ENCODE results near the gene CHKA. TPM values are rescaled to one million over a fixed set of nuclear protein-coding genes. Genes with fewer than 3 reads are reported as not detected.

The CHKA gene
- total and polyA plus RNA-seq, 2 experiments from 2014 or later = 37.1 to 94.4 TPM

GRCh38 chr11:68016904-68017817, 104.0 kb downstream of the CHKA start:
- no peak for ATAC-seq

More at GRCh38 chr11:68016904-68017817, 104.0 kb downstream of the CHKA start:
- H3K4me1 ChIP-seq (ENCODE audit: insufficient read depth) = no peaks in the 10 kb centered on the region
- TF ChIP-seq EZH2 (IDR thresholded peaks at IDR 0.05; ENCODE audit: low read depth, unreplicated experiment) (no peak), STAT1 (IDR thresholded peaks at IDR 0.05; ENCODE audit: unreplicated experiment) (no peak), CTCF (conservative IDR thresholded peaks at IDR 0.05; ENCODE audit: low read depth in 2 of 2) (no peak)
- TF ChIP-seq, protein P1, sequence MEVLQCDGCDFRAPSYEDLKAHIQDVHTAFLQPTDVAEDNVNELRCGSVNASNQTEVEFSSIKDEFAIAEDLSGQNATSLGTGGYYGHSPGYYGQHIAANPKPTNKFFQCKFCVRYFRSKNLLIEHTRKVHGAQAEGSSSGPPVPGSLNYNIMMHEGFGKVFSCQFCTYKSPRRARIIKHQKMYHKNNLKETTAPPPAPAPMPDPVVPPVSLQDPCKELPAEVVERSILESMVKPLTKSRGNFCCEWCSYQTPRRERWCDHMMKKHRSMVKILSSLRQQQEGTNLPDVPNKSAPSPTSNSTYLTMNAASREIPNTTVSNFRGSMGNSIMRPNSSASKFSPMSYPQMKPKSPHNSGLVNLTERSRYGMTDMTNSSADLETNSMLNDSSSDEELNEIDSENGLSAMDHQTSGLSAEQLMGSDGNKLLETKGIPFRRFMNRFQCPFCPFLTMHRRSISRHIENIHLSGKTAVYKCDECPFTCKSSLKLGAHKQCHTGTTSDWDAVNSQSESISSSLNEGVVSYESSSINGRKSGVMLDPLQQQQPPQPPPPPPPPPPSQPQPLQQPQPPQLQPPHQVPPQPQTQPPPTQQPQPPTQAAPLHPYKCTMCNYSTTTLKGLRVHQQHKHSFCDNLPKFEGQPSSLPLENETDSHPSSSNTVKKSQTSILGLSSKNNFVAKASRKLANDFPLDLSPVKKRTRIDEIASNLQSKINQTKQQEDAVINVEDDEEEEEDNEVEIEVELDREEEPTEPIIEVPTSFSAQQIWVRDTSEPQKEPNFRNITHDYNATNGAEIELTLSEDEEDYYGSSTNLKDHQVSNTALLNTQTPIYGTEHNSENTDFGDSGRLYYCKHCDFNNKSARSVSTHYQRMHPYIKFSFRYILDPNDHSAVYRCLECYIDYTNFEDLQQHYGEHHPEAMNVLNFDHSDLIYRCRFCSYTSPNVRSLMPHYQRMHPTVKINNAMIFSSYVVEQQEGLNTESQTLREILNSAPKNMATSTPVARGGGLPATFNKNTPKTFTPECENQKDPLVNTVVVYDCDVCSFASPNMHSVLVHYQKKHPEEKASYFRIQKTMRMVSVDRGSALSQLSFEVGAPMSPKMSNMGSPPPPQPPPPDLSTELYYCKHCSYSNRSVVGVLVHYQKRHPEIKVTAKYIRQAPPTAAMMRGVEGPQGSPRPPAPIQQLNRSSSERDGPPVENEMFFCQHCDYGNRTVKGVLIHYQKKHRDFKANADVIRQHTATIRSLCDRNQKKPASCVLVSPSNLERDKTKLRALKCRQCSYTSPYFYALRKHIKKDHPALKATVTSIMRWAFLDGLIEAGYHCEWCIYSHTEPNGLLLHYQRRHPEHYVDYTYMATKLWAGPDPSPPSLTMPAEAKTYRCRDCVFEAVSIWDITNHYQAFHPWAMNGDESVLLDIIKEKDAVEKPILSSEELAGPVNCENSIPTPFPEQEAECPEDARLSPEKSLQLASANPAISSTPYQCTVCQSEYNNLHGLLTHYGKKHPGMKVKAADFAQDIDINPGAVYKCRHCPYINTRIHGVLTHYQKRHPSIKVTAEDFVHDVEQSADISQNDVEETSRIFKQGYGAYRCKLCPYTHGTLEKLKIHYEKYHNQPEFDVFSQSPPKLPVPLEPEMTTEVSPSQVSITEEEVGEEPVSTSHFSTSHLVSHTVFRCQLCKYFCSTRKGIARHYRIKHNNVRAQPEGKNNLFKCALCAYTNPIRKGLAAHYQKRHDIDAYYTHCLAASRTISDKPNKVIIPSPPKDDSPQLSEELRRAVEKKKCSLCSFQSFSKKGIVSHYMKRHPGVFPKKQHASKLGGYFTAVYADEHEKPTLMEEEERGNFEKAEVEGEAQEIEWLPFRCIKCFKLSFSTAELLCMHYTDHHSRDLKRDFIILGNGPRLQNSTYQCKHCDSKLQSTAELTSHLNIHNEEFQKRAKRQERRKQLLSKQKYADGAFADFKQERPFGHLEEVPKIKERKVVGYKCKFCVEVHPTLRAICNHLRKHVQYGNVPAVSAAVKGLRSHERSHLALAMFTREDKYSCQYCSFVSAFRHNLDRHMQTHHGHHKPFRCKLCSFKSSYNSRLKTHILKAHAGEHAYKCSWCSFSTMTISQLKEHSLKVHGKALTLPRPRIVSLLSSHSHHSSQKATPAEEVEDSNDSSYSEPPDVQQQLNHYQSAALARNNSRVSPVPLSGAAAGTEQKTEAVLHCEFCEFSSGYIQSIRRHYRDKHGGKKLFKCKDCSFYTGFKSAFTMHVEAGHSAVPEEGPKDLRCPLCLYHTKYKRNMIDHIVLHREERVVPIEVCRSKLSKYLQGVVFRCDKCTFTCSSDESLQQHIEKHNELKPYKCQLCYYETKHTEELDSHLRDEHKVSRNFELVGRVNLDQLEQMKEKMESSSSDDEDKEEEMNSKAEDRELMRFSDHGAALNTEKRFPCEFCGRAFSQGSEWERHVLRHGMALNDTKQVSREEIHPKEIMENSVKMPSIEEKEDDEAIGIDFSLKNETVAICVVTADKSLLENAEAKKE (CRISPR knock-in tag; IDR thresholded peaks at IDR 0.05) = no peak
- Mint-ChIP-seq H3K4me1 (peaks cover 11% of the 10 kb centered on the region), H3K27ac (no peak overlapping the region), H3K4me3 (no peak overlapping the region), H3K9me3 (no peaks in the 10 kb centered on the region), H3K27me3 (ENCODE audit: insufficient read depth, low read depth, poor library complexity) (peaks cover 14% of the 10 kb centered on the region), H3K36me3 (ENCODE audit: low read depth) (no peaks in the 10 kb centered on the region)
- H4K20me1 ChIP-seq (replicated peaks; ENCODE audit: insufficient read depth) = no peaks in the 10 kb centered on the region
- no peak for DNase-seq (ENCODE audit: low spot score)
- no peak overlapping the region for H3K4me2 ChIP-seq
- no peaks in the 10 kb centered on the region for H3K36me3 ChIP-seq (ENCODE audit: insufficient read depth)
- no peaks in the 10 kb centered on the region for H3F3A ChIP-seq (replicated peaks; ENCODE audit: low read depth)
- H3K27ac ChIP-seq (ENCODE audit: low read depth) = no peak overlapping the region
- no peak overlapping the region for H2AFZ ChIP-seq
- H3K27me3 ChIP-seq (ENCODE audit: insufficient read depth) = no peaks in the 10 kb centered on the region
- H3K4me3 ChIP-seq = no peak overlapping the region
- no peaks in the 10 kb centered on the region for H3K9me2 ChIP-seq (ENCODE audit: insufficient read depth)
- H3K79me2 ChIP-seq (replicated peaks; ENCODE audit: insufficient read depth) = no peaks in the 10 kb centered on the region
